GM19238 (cell line): ENCODE measurements around the gene LMAN2.
A peak's percentile ranks its signal among the peaks of the same experiment; 100 is the strongest.
"Not testable (repeated sequence)": the region's sequence is repeated elsewhere in the genome, so short reads cannot be mapped to it uniquely, and the experiment has no call there.

Source experiments
- DNase-seq: peaks from one replicate; pipeline ENCODE4 v3.0.0; 2011; ENCODE audit warnings: low spot score; ENCODE audit not compliant: insufficient read length

Gene LMAN2

GRCh38 chr5:177307544-177308363 lies 43.7 kb downstream of the LMAN2 start:
- DNase-seq: no peak

- DNase-seq: no peak
Measured at GRCh38 chr5:177306674-177307543, 44.6 kb downstream of the LMAN2 start.

- DNase-seq: not testable (repeated sequence)
Measured at GRCh38 chr5:177306103-177306640, 45.3 kb downstream of the LMAN2 start.

GRCh38 chr5:177304392-177305119 lies 46.9 kb downstream of the LMAN2 start:
- DNase-seq: no peak

GRCh38 chr5:177303925-177304391 lies 47.5 kb downstream of the LMAN2 start:
- no peak for DNase-seq

GRCh38 chr5:177303121-177303924 lies 48.1 kb downstream of the LMAN2 start, which contains the start of the genes PRELID1 and RAB24:
Gene PRELID1 (plus strand): TSS chr5:177303799. CDS start chr5:177303986, 187 bp downstream.
Gene RAB24 (minus strand): TSS chr5:177303719. CDS start chr5:177303288, 431 bp downstream.
- DNase-seq: peak; percentile 89

- DNase-seq: no peak
Measured at GRCh38 chr5:177302354-177303110, 48.9 kb downstream of the LMAN2 start.

- no peak for DNase-seq
Measured at GRCh38 chr5:177301503-177302165, 49.8 kb downstream of the LMAN2 start.

GRCh38 chr5:177300951-177301350 lies 50.5 kb downstream of the LMAN2 start:
- no peak for DNase-seq

GRCh38 chr5:177300236-177300880 lies 51.1 kb downstream of the LMAN2 start:
- DNase-seq: no peak

GRCh38 chr5:177299697-177300096 lies 51.8 kb downstream of the LMAN2 start:
- no peak for DNase-seq

GRCh38 chr5:177297922-177298321 lies 53.5 kb downstream of the LMAN2 start:
- DNase-seq: no peak

GRCh38 chr5:177296581-177296980 lies 54.9 kb downstream of the LMAN2 start:
- no peak for DNase-seq

GRCh38 chr5:177295924-177296323 lies 55.5 kb downstream of the LMAN2 start:
- DNase-seq: no peak

GRCh38 chr5:177294632-177295031 lies 56.8 kb downstream of the LMAN2 start:
- DNase-seq: no peak

- no peak for DNase-seq
Measured at GRCh38 chr5:177293819-177294581, 57.5 kb downstream of the LMAN2 start.

GRCh38 chr5:177291735-177292134 lies 59.7 kb downstream of the LMAN2 start:
- DNase-seq: no peak
